ENCODE data around the gene C2orf81.

Gene C2orf81

DNA sequence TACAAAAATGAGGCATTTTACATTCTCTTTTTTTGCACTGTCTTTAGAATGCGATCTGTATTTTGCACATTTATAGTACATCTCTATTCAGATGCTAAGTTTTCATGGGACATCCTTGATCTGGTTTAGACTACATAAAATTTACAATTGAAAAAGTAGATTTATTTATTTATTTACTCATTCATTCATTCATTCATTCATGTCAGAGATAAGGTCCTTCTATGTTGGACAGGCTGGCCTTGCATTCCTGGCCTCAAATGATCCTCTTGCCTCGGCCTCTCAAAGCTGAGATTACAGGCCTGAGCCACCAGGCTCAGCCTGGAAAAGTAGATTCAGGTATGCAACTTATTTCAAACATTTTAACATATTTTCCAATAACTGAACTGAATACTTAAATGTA is 25.3 kb downstream of the C2orf81 start:
- Mint-ChIP-seq H3K27me3 (ENCODE audit: low read depth) (peaks cover 3% of the 10 kb centered on the region), H3K27ac (no peak overlapping the region), H3K4me3 (no peak overlapping the region), H3K9me3 (no peaks in the 10 kb centered on the region), H3K4me1 (no peaks in the 10 kb centered on the region), H3K36me3 (ENCODE audit: low read depth) (no peaks in the 10 kb centered on the region)
- TF ChIP-seq, protein P1, sequence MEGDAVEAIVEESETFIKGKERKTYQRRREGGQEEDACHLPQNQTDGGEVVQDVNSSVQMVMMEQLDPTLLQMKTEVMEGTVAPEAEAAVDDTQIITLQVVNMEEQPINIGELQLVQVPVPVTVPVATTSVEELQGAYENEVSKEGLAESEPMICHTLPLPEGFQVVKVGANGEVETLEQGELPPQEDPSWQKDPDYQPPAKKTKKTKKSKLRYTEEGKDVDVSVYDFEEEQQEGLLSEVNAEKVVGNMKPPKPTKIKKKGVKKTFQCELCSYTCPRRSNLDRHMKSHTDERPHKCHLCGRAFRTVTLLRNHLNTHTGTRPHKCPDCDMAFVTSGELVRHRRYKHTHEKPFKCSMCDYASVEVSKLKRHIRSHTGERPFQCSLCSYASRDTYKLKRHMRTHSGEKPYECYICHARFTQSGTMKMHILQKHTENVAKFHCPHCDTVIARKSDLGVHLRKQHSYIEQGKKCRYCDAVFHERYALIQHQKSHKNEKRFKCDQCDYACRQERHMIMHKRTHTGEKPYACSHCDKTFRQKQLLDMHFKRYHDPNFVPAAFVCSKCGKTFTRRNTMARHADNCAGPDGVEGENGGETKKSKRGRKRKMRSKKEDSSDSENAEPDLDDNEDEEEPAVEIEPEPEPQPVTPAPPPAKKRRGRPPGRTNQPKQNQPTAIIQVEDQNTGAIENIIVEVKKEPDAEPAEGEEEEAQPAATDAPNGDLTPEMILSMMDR (IDR thresholded peaks at IDR 0.05; ENCODE audit: unreplicated experiment in 3 of 3): no peak

DNA sequence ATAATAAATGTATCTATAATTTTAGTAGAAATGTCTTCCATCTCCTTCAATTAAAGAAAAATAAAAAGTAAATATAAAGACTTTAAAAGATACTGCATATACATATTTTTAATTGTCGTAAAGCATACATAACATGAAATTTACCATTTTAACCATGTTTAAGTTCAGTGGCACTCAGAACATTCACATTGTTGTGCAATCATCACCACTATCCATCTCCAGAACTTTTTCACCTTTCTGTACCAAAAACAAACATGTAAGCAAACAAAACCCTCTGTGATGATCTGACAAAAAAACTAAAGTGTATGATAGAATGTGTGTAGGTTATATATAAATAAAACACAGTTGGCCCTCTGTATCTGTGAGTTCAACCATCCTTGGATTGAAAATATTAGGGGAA is 27.9 kb downstream of the C2orf81 start:
- Mint-ChIP-seq H3K4me3 (peak overlapping the region in 1 of 3 experiments; percentile 27), H3K4me1 (no peaks in the 10 kb centered on the region), H3K9me3 (no peaks in the 10 kb centered on the region)

DNA sequence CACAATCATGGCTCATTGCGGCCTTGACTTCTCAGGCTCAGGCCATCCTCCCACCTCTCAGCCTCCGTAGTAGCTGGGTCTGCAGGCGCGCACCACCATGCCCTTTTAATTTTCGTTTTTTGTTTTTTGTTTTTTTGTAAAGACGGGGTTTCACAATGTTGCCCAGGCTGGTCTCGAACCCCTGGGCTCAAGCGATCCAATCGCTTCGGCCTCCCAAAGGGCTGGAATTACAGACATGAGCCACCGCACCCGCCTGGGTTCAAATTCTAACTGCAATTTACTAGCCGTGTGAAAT is 29.0 kb downstream of the C2orf81 start:
- H3K27me3 Mint-ChIP-seq (ENCODE audit: low read depth): no peaks in the 10 kb centered on the region
- H3K36me3 Mint-ChIP-seq (ENCODE audit: low read depth): no peaks in the 10 kb centered on the region
- H3K4me3 Mint-ChIP-seq: no peak overlapping the region
- H3K4me1 Mint-ChIP-seq: no peaks in the 10 kb centered on the region
- H3K9me3 Mint-ChIP-seq: no peaks in the 10 kb centered on the region
- peak overlapping the region in 2 of 3 experiments; percentile 83 to 100 for H3K27ac Mint-ChIP-seq
- TF ChIP-seq, protein P1 (IDR thresholded peaks at IDR 0.05; ENCODE audit: unreplicated experiment in 3 of 3): no peak

More for the DNA sequence above, 27.9 kb downstream of the C2orf81 start:
- TF ChIP-seq, protein P1 (IDR thresholded peaks at IDR 0.05; ENCODE audit: unreplicated experiment in 3 of 3): no peak
- H3K27me3 Mint-ChIP-seq (ENCODE audit: low read depth): no peaks in the 10 kb centered on the region
- H3K27ac Mint-ChIP-seq: no peak overlapping the region
- H3K36me3 Mint-ChIP-seq (ENCODE audit: low read depth): no peaks in the 10 kb centered on the region

DNA sequence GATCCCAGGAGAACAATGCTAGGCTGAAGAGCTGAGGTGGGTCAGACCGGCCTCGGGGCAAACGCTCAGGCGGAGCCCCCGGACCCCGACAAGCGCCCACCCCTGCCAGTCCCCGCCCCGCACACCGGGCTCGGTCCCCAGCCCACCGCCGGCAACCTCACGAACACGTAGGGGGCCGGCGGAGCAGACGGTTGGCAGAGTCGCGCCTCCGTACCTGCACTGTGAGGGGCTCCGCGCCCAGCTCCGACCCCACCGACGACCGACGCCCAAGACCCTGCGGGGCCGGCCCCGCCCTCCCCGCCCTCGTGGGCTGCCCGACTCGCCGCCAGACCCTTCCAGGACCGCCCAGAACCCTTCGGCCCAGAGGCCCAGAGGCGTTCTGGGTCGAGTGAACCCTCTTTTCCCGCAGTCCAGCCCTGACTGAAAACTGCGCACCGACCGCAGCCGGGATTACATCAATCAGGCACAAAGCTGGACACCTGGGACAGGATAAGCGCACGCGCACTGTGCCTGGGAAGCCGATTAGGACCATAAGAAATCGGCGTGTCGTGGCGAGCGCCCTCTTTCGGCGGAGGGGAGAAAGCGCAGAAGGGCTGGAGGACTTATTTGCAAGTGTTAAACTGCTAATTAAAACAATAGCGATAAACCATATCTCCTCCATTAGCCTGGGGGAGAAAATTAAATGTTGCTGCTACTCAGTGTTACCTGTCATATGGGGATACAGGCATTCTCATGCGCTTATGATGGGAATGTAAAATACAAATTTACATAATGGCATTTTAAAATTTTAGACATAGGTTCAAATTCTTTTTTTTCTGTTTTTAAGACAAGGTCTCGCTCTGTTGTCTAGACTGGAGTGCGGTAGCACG is 29.6 kb downstream of the C2orf81 start:
- H3K4me1 Mint-ChIP-seq: no peaks in the 10 kb centered on the region
- H3K27ac Mint-ChIP-seq: peak overlapping the region in 1 of 3 experiments; percentile 100
- no peaks in the 10 kb centered on the region for H3K36me3 Mint-ChIP-seq (ENCODE audit: low read depth)
- TF ChIP-seq, protein P1 (IDR thresholded peaks at IDR 0.05; ENCODE audit: unreplicated experiment in 3 of 3): peak; percentile 96 to 99 (median 98)
- H3K4me3 Mint-ChIP-seq: no peak overlapping the region
- no peaks in the 10 kb centered on the region for H3K9me3 Mint-ChIP-seq
- H3K27me3 Mint-ChIP-seq (ENCODE audit: low read depth): no peaks in the 10 kb centered on the region

DNA sequence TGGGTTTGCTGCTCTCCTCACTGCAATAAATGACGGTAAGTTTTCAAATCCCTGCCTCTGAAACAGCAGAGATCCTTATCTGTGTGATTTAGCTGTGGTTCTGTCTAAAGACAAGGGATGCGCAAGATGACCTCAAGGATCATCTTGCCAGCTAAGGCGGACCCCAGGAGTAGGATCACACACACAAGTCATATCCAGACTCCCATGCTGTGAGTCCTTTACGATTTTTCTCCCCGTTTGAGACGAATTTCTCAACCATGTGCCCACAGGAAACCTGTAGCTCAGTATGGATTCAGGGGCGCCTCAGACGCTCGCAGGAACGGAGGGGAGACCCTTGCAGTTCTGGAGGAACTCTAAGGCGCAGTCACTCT is 30.2 kb downstream of the C2orf81 start:
- TF ChIP-seq, protein P1 (IDR thresholded peaks at IDR 0.05; ENCODE audit: unreplicated experiment in 3 of 3): no peak
- H3K4me3 Mint-ChIP-seq: no peak overlapping the region
- H3K27ac Mint-ChIP-seq: peak overlapping the region in 1 of 3 experiments; percentile 94
- H3K36me3 Mint-ChIP-seq (ENCODE audit: low read depth): no peaks in the 10 kb centered on the region
- no peaks in the 10 kb centered on the region for H3K9me3 Mint-ChIP-seq
- no peaks in the 10 kb centered on the region for H3K27me3 Mint-ChIP-seq (ENCODE audit: low read depth)
- H3K4me1 Mint-ChIP-seq: no peaks in the 10 kb centered on the region

DNA sequence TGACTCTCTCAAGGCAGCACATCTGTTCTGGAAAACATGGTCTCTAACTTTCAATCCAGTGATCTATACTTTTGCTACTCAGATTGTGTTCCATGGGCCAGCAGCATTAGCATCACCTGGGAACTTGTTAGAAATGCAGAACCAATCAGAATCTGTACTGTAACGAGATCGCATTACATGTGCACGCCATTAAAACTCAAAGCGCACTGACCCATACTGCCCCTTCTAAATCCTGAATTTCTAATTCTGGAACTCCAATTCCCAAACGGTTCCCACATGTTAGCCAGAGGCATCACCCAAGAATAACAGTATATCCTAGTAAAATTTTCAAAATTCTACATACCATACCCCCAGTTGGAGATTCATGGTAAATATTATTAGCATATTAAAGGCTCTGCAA is 30.8 kb downstream of the C2orf81 start:
- H3K27me3 Mint-ChIP-seq (ENCODE audit: low read depth): no peaks in the 10 kb centered on the region
- H3K9me3 Mint-ChIP-seq: no peaks in the 10 kb centered on the region
- no peaks in the 10 kb centered on the region for H3K4me1 Mint-ChIP-seq
- H3K36me3 Mint-ChIP-seq (ENCODE audit: low read depth): no peaks in the 10 kb centered on the region
- H3K4me3 Mint-ChIP-seq: no peak overlapping the region
- peak overlapping the region in 1 of 3 experiments; percentile 78 for H3K27ac Mint-ChIP-seq
- TF ChIP-seq, protein P1 (IDR thresholded peaks at IDR 0.05; ENCODE audit: unreplicated experiment in 3 of 3): no peak

Data from nephron (organoid).